22Rv1 (cell line): Measurements from ENCODE around the gene AIFM1.
A peak's percentile ranks its signal among the peaks of the same experiment; 100 is the strongest.

ENCODE experiments used
- H3K27ac ChIP-seq: fragments of 450-650 bp; 2 replicates; pipeline ENCODE4 v1.5.1; 2017
- ZFX ChIP-seq: fragments of 450-650 bp; IDR thresholded peaks from 2 replicates; pipeline ENCODE4 v1.6.1; 2017; ENCODE audit warnings: antibody characterized with exemption, borderline replicate concordance
- TF ChIP-seq, protein P1 (sequence below): fragments of 450-650 bp; IDR thresholded peaks from 2 replicates; pipeline ENCODE4 v1.5.1; 2017; ENCODE audit warnings: mild to moderate bottlenecking

Gene AIFM1

DNA sequence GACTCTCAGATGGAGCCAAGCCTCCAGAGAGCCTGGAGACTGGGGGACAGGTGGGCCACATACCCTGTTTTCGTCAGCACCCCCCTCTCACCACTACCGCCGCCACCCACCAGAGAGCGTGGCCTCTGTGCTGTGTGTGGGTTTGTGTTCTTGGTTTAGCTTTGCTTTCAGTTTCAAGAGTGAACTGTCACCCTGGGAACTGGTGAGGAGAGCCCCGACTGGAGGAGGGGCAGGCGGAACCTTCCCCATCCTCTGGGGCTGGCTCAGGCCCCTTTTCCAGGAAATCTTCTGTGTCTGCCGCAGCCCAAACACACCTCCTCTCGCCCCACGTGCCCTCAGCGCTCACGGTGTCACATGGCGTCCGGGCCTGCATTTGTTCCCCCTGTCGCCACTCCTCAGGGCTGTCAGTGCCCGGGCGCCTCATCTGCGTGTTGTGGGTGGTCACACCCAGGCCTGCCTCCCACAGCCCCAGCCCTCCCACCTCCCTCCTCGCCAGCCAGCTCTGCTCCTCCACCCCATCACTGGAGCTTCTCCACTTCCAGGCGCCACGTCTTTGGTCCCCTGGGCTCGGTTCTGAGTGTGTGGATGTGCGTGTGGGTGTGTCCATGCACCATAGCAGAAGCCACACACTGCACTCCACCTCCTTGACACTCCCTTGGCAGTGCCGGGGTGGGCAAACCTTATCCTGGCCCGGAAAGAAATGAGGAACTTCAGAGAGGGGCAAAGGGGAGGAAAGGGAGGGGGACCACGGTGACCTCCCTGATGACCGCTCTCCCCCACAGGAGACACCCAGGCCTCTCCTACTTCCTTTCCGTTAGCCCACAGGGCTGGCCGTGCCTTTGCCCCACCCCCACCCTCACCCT is 83.2 kb downstream of the AIFM1 start:
- TF ChIP-seq, protein P1, sequence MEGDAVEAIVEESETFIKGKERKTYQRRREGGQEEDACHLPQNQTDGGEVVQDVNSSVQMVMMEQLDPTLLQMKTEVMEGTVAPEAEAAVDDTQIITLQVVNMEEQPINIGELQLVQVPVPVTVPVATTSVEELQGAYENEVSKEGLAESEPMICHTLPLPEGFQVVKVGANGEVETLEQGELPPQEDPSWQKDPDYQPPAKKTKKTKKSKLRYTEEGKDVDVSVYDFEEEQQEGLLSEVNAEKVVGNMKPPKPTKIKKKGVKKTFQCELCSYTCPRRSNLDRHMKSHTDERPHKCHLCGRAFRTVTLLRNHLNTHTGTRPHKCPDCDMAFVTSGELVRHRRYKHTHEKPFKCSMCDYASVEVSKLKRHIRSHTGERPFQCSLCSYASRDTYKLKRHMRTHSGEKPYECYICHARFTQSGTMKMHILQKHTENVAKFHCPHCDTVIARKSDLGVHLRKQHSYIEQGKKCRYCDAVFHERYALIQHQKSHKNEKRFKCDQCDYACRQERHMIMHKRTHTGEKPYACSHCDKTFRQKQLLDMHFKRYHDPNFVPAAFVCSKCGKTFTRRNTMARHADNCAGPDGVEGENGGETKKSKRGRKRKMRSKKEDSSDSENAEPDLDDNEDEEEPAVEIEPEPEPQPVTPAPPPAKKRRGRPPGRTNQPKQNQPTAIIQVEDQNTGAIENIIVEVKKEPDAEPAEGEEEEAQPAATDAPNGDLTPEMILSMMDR: no peak
- TF ChIP-seq ZFX: no peak
- no peak overlapping the region for H3K27ac ChIP-seq

DNA sequence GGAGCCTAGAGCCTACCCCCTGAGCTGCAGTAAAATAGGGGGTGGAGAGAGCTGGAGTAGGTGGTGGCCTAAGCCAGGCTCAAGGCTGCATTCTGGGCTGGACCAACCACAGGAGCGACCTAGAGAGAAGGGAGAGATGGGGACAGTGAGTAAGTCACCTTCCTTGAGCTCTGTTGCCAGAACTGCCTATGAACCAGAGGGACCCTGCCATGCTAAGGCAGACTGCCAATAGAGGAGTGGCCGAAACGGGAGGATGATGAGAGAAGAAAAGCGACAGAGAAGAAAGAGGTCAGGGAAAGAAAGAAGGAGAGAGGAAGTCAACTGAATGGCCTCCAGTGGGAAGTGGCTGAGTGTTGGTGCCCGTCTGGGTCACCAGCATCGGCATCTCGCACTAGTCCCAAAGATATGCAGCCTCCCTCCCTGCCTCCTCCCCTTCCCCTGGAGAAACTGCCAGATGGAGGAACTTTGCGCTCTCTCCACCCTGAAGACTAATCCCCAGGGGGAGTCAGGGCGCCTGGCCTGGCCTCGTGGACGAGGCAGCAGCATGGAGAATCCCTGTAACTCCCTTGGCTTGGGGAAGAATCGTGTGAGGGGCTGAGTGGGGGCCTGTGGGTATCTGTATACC is 84.1 kb downstream of the AIFM1 start:
- TF ChIP-seq, protein P1: no peak
- no peak for TF ChIP-seq ZFX
- H3K27ac ChIP-seq: no peak overlapping the region

DNA sequence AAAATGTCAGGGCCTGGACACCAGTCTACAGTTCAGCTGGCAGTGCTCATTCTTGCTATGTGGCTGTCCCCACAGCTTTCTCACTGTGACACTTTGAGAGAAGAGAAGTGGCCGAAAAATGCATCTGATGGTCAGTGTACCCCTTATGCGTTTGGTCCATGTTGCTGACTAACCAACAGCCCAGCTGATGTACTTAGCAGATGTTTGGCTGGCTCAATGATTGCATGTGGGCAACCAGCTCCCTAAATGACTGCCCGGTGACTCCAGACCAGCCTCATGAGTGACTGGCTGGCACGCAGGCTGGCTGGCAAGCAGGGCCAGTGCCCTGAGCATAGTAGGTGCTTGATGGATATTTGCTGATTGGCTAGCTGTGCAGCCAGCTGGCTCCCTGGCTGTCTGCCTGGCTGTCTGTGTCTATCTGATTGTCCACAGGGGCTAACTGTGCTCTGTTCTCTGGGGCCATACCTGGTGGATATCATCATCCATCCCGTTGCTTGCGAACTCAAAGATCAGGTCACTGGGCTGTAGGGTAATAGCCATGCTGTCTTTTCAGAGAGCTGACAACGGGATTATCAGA is 84.8 kb downstream of the AIFM1 start:
- H3K27ac ChIP-seq: no peak overlapping the region

DNA sequence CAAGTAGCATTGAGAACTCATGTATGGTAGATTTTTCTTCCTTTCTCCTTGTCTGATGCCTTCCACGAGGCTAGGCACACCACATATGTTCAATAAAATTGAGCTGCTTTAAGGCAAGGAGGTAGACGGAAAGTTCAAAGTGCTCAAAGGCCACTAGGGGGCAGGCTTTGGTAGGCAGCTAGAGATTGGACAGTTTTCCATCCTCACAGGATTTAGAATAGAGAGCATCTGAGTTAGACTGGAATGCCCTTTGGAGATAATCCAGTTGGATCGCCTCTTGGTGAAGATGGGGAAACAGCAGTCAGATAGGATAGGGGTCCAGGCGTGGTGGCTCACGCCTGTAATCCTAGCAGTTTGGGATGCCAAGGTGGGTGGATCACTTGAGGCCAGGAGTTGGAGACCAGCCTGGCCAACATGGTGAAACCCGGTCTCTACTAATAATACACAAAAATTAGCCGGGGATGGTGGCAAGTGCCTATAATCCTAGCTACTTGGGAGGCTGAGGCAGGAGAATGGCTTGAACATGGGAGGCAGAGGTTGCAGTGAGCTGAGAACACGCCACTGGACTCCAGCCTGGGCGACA is 85.7 kb downstream of the AIFM1 start:
- TF ChIP-seq ZFX: no peak
- TF ChIP-seq, protein P1: peak; percentile 79
- no peak overlapping the region for H3K27ac ChIP-seq

More for the DNA sequence above, 84.8 kb downstream of the AIFM1 start:
- TF ChIP-seq ZFX: no peak
- TF ChIP-seq, protein P1: no peak
